ENCODE data around the gene NPLOC4.

DNA sequence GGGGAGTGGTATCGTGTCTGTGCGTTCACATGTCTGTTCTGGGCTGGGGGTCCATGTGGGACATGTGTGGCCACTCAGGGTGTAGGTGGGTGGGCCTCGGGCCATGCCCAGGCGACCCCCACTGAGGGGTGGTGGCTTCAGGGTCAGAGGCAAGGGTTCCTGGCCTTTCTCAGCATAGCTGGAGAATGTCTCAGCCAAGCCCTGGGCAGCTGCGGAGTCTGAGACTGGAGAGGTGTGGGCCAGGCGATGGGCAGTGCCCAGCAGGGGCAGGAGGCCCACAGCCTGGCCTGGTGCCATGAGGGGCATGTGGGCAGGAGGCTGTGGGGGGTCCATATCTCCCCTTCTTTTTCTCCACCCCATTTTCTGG is 107.5 kb downstream of the NPLOC4 start:
- TF ChIP-seq POLR2AphosphoS5 (IDR thresholded peaks at IDR 0.05) = no peak
- TF ChIP-seq CTCF (IDR thresholded peaks at IDR 0.05) = no peak
- TF ChIP-seq POLR2A (IDR thresholded peaks at IDR 0.05) = no peak
